GM18508 (cell line): Measurements from ENCODE around the gene ZFP36L2.

Experiments
- ATAC-seq: cut with Tn5 transposase; IDR thresholded peaks from one replicate; pipeline ENCODE4 v1.9.1; 2021; ENCODE audit warnings: moderate number of reproducible peaks; ENCODE audit not compliant: insufficient read depth, unreplicated experiment

ZFP36L2 gene

GRCh38 chr2:43250015-43250414, 23.6 kb upstream of the ZFP36L2 start:
- ATAC-seq: no peak

DNA sequence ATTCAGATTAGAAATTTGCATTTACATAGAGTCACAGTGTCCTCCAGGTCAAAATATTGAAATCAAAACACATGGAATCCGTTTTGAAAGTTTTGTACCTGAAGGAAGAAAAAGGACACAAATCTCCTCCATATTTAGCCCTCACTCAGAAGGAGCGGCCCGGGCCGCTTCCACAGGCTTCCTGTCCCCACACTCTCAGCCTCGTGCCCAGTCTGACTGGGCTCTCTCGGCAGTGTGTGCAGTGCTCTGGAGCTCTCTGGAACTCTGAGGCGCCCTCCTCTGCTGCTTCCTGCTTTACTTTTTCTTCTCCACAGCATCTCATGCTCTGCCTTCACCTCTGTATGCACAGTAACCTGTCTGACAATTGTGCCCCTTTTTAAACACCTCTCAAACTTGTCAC, 22.2 kb upstream of the ZFP36L2 start:
- ATAC-seq: no peak

- ATAC-seq: no peak
Observed at GRCh38 chr2:43246641-43247040, 20.2 kb upstream of the ZFP36L2 start.

GRCh38 chr2:43241558-43241957, 15.2 kb upstream of the ZFP36L2 start:
- ATAC-seq: no peak

DNA sequence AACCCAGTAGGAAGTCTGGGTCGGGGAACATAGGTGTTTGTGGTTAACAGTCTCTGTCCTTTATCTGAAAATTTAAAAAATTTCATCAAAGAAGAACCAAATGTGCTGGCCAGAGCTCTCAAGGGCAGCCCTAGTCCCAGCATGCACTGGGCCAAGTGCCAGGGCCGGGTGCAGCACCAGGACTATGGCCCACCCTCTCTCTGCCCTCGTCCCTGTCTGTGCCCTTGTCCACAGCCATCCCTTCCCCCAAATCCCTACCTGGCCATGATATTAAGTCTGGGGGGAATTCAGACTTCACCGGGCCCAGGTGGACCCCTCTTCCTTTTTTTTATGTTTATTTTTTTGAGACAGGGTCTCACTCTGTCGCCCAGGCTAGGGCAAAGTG, 14.4 kb upstream of the ZFP36L2 start:
- no peak for ATAC-seq

DNA sequence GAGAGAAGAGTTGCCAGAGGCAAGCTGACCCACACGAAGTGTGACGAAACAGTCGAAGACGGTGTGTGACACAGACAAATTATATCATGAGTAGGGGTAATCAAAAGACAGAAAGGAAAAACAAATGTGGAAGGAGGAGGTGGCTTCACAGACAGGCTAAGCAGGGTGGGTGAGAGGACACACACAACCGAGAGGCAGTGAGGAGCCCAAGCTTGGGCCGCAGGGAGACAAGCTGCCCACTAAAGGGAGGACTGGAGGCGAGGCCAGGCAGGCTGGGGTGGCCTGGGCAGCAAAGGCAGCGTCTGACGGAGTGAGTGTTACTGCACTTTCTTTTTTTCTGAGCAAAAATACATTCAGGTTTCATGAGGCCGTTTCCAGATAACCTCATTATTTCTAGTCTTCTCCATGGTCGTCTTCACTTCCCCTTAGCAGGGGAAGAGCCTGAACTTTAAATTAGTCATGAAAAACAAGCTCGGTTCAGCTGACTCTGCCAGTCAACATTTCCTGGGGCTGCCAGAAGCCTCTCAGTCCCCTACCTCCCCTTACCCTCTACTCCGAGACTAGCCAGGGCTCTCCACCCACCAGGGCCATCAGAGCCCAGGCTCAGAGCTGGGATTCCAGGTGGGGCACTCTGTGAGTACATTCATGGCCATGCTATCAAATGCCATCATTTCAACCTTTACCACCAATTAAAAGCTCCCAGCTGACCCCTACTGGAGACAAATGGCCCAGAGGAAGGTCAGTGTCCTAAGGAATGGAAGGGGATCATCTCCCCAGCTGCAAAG, 13.8 kb upstream of the ZFP36L2 start:
- ATAC-seq: no peak

DNA sequence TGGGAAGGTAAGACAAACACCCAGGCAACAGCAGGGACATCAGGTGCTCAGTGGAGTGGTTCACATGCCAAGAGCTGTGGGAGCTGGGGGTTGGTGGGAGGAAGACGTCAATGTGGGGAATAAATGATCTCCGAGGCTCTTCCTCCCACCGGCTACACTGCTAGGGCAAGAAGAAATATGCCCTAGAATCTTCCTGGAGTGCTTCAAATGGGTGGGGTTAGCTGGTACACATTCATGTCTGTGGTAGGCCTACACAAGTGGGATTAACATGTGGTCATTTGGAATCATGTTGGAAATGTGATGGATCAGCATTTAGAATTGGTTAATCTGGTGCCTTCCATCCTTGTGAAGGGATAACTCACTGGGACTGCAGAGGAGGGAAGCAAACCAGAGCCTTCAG, 12.4 kb upstream of the ZFP36L2 start:
- no peak for ATAC-seq

DNA sequence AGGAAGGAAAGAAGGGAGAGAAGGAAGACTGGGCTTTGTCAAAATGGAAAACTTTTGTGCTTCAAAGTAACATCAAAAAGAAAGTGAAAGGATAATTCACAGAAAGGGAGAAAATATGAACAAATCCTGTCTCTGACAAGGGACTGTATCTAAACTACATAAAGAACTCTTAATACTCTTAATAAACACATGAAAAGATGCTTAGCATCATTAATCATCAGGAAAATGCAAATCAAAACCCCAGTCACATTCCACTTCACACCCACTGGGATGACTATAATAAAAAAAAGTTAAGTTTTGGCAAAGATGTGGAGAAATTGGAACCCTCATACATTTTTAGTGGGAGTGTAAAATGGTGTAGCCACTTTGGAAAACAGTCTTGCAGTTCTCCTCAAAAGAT, 11.8 kb upstream of the ZFP36L2 start:
- no peak for ATAC-seq

- no peak for ATAC-seq
Observed at GRCh38 chr2:43233218-43234212, 7.1 kb upstream of the ZFP36L2 start.

- ATAC-seq: no peak
Observed at GRCh38 chr2:43230951-43231827, 4.8 kb upstream of the ZFP36L2 start.

DNA sequence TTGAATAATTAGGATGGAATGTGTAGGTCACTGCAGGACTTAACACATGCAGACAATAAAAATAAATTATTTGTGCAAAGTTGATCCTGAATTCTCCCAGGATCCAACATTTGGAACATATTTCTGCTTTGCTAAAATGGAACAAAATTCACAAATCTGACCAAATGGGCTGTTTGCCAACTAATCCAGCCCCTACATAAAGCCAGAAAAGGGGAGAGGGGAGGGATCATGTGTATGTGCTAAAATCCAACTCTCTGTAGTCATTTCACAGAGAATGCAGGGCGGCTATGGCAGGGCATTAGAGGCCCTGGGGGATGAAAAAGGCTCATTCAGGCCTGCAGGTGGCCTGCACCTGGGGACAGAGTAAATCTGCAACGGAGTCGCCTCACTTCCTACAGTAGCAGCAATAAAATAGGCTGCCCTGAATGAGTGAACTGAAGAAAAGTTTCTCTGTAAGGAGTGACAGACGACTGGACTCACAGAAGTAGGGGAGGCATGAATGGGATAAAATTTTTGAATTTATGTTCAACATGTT, 4.0 kb upstream of the ZFP36L2 start:
- ATAC-seq: no peak

DNA sequence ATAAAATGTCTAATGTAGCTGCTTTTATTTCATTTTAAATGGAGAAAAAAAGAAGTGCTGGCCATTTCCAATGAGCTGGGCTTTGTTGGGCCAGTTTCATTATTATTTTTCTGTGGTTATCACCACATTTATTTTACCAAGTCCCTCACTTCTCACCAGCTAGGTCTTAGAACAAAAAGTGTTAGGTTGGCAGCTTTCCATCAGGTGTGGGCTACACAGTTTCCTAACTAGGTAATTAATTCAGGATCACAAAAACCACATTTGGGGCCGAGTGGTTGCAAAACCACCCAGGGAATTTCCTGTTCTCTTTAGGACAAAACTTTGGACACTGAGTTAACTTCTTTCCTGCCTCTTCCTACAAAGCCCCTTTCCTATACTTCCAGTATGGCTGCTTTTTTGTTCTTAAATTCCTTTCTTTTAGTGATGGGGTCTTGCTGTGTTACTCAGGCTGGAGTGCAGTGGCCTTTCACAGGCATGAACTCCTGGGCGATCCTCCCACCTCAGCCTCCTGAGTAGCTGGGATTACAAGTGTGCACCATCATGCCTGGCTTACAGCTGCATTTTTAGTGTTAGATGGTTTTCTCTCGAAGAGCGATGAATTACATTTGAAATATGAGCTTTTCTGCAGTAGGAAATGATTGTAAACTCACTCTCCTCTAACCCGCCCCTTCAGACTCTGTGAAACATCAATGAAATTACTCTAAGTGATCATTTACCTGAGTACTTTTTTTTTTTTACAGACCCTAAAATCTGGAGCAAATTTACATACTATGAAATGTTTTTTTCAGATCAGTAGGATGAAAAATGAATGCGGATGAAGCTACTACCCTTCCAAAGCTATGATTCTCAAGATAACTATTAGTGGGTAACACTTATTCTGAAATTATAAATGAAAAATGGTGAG, 2.6 kb upstream of the ZFP36L2 start:
- no peak for ATAC-seq

GRCh38 chr2:43228321-43228751, 1.9 kb upstream of the ZFP36L2 start:
- ATAC-seq: no peak

DNA sequence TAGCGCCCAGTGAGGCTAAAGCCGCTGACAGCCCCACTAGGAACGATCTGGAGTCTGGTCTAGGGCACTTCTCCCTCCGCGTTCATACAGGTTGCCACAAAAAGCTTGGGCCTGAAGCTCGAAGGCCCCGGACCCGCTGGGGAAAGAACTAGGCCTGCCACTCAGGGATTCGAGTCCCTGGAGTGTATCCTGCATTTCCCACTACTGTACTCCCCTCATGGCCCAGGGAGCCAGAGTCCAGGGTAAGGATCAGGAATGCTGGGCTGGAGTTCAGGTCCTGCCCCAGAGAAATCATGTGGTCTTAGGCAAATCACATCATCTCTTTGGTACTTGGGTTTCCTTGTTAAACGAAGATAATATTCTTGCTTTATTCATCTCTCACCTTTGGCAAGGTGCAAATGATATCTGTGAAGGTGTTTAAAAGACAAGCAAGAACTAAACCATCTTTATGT, 1.4 kb upstream of the ZFP36L2 start:
- ATAC-seq: no peak

- ATAC-seq: no peak
Observed at GRCh38 chr2:43226955-43227829, 786 bp upstream of the ZFP36L2 start.

- peak; percentile 24 for ATAC-seq
Observed at GRCh38 chr2:43225788-43226557, 433 bp downstream of the ZFP36L2 start.

DNA sequence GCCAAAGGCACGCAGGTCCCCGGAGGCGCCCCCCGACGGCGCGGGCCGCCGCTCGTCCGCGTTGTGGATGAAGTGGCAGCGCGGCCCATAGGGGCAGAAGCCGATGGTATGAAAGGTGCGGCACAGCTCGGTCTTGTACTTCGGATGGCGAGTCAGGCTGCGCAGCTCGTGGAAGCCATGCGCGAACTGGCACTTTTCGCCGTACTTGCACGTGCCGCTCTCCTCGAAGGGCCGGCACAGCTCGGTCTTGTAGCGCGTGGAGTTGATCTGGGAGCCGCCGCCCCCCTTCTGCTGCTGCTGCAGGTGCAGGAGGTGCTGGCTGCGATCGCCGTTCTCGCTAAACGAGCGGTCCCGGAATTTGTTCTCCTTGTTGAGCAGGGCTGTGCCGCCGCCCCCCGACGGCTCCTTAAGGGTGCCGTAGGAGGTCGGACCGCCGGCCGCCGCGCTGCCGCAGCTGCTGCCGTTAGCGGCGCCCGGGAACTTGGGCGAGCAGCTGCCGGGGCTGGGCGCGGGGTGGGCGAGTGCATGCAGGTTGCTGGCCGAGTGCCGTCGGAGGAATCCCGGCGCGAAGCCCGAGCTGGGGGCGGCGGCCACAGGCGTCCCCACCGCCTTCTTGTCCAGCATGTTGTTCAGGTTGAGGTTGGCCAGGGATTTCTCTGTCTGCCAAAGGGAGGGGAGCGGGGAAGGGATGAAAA, 1.2 kb downstream of the ZFP36L2 start:
- ATAC-seq: no peak
